GM10248 (cell line): ENCODE data around the gene MAP1B.

Experiments
- CTCF ChIA-PET: fragments of 300-600 bp; sonication (Branson Sonifier 250); formaldehyde crosslinking; extraction: SDS; loops from one replicate; lab custom pipeline; 2021; ENCODE audit warnings: antibody characterized with exemption; lab: Yijun Ruan, JAX
- POLR2A ChIA-PET: fragments of 350-650 bp; sonication (Branson Sonifier 250); formaldehyde crosslinking; extraction: SDS; loops from one replicate; lab custom pipeline; 2020; ENCODE audit warnings: antibody characterized with exemption; lab: Yijun Ruan, JAX
- DNase-seq: peaks from one replicate; pipeline ENCODE4 v3.0.0; 2012; ENCODE audit errors: extremely low spot score
- TF ChIP-seq, protein P1 (sequence below): IDR thresholded peaks from 2 replicates; pipeline ENCODE4 v1.5.1; 2012; ENCODE audit warnings: mild to moderate bottlenecking, low read depth; ENCODE audit errors: extremely low read depth, missing control alignments, control extremely low read depth

The MAP1B gene

DNA sequence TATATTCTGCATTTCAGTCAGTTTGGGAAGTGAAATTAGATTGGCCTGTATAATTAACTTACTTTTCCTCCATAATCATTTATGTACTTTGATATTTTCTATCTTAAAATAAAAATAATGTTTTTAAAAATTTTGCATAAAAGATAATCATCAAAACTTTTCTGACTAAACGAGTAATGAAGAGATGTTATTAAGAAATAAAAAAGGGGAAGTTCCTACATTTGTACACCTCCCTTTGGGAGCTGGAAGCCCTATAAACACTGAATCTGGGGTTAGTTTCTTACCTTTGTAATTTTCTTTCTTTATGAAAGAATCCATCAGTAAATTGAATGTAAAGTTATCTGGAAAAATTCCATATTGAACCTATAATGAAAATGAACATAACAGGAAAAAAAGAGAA, 126.6 kb downstream of the MAP1B start:
- TF ChIP-seq, protein P1, sequence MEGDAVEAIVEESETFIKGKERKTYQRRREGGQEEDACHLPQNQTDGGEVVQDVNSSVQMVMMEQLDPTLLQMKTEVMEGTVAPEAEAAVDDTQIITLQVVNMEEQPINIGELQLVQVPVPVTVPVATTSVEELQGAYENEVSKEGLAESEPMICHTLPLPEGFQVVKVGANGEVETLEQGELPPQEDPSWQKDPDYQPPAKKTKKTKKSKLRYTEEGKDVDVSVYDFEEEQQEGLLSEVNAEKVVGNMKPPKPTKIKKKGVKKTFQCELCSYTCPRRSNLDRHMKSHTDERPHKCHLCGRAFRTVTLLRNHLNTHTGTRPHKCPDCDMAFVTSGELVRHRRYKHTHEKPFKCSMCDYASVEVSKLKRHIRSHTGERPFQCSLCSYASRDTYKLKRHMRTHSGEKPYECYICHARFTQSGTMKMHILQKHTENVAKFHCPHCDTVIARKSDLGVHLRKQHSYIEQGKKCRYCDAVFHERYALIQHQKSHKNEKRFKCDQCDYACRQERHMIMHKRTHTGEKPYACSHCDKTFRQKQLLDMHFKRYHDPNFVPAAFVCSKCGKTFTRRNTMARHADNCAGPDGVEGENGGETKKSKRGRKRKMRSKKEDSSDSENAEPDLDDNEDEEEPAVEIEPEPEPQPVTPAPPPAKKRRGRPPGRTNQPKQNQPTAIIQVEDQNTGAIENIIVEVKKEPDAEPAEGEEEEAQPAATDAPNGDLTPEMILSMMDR, result no peak
- DNase-seq, result no peak
- ChIA-PET CTCF (interaction anchor here (1.3 to 2.5 kb wide), 2 partner anchors 11 to 132 kb away, joined by 4 to 11 read pairs; no protein-coding TSS in a partner anchor), POLR2A (no interaction called here)

DNA sequence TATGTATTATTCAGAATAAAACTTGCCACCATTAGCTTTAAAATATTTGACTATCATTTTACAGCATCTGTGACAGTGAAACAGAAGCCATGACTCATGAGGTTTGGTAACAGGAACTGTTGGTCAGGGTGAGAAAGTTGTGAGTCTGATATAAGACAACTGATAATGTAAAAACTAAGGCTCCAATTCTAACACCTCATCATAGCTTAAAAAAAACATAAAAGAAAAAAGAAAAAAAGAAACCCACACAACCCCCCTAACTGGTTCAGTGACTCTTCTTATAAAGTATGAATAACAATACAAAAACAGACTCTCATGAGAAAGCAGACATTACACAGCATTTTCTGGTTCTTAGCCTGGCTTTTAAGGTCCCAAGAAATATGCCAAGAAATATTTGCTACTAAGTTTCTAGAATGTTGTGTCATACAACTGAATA, 127.0 kb downstream of the MAP1B start:
- CTCF ChIA-PET, result interaction anchor here (1.3 to 2.5 kb wide), 3 partner anchors 11 to 132 kb away, joined by 4 to 11 read pairs (median 4); no protein-coding TSS in a partner anchor
- DNase-seq, result peak; percentile 50
- POLR2A ChIA-PET, result interaction anchor here (0.9 kb wide), 1 partner anchor 74 kb away, joined by 4 read pairs; no protein-coding TSS in a partner anchor
- TF ChIP-seq, protein P1, result no peak

DNA sequence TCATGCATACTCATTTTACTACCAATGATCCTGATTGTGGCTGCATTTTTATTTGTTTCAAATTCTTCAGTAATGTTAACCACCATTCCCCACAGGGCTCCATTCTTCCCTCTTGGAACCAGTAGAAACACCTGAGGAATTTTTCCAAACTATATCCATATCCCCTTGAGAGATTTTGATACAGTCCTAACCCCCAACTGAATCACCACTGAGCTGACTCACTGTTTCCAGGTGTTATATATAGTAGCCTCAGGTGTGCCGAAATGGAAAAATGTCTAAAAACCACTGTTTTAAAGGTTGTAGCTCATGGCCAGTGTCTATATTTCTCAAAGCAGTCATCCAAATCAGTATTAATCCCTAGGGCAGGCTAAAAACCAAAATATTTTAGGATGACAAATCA, 127.6 kb downstream of the MAP1B start:
- CTCF ChIA-PET, result interaction anchor here (0.8 to 2.5 kb wide), 6 partner anchors 10 to 131 kb away, joined by 3 to 11 read pairs (median 4); no protein-coding TSS in a partner anchor
- no peak for DNase-seq
- POLR2A ChIA-PET, result interaction anchor here (0.9 kb wide), 1 partner anchor 74 kb away, joined by 4 read pairs; no protein-coding TSS in a partner anchor
- TF ChIP-seq, protein P1, result no peak

DNA sequence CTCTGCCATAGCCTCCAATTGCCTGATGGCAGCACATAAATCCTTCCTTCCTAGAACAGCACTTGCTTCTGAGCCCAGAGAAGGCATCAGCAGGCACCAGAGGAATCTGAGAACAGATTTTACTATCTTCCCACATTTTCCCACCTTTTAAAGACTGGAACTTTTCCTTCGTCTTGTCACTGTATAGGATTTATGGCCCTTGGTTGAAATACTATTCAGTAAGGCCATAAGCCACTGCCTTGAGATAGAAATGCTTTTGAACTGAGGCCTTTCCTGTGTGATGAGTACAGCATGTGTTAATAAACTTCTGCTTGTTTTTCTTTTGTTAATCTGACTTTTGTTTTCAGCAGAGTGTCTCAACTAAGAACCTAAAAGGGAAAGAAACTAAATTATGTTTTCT, 128.4 kb downstream of the MAP1B start:
- ChIA-PET CTCF (interaction anchor here (0.8 to 2.5 kb wide), 4 partner anchors 9 to 73 kb away, joined by 4 to 11 read pairs (median 8); no protein-coding TSS in a partner anchor), POLR2A (no interaction called here)
- DNase-seq, result no peak
- TF ChIP-seq, protein P1, result no peak

DNA sequence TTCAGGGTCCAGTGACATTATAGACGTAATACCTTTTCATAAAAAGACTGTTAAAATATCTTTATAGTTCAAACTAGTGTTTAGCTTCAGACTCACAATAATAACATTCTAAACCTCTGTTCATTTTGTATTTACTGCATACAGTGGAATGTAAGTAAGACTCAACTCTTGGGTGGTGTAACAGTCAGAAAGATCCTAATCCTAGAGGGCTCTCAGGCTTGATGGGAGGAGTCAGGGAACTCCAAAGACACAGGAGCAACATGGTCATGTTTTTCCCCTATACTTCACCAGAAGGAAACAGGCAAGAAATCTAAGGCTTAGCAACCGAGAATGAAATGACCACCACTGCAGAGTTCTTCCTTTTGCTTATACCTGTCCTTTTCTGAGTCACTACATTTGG, 130.1 kb downstream of the MAP1B start:
- POLR2A ChIA-PET, result no interaction called here
- TF ChIP-seq, protein P1, result no peak
- no peak for DNase-seq
- CTCF ChIA-PET, result interaction anchor here (0.6 to 1.6 kb wide), 2 partner anchors 8 to 15 kb away, joined by 3 to 10 read pairs; no protein-coding TSS in a partner anchor

DNA sequence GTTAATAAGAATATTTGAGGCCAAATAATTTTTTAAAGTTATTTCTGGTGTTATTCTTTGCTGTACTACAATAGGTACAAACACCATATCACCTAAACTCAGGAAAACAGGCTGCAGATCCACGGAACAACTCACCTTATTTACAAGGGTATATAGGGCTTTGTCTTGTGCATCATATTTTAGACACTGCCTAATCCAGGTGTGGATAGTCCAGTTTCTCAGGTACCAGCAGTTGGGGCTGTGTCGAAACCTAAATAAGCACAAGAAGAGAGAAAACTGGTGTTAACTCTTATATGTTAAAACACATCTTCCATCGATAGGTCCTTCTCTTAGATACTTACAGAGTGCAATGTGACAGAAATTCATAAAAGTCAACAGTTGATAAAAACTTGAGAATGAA, 130.6 kb downstream of the MAP1B start:
- no peak for DNase-seq
- ChIA-PET POLR2A (no interaction called here), CTCF (interaction anchor here (2.3 kb wide), 1 partner anchor 10 kb away, joined by 10 read pairs; no protein-coding TSS in a partner anchor)
- TF ChIP-seq, protein P1, result no peak
